Gastroesophageal sphincter (tissue), 3 donors: Measurements from ENCODE around the gene DTNBP1.

Source experiments
- EP300 ChIP-seq: sonication (generic); formaldehyde crosslinking; IDR thresholded peaks from one replicate; pipeline ENCODE4 v1.6.1; 2017; ENCODE audit warnings: antibody characterized with exemption, mild to moderate bottlenecking
- POLR2A ChIP-seq, 2 donors: fragments of 450-650 bp; IDR thresholded peaks; one replicate each; pipeline ENCODE4 v1.6.1; 2017; ENCODE audit warnings: antibody characterized with exemption in 2 of 2, mild to moderate bottlenecking in 2 of 2, moderate library complexity in 1 of 2
- POLR2AphosphoS5 ChIP-seq: sonication (generic); formaldehyde crosslinking; IDR thresholded peaks from one replicate; pipeline ENCODE4 v1.6.1; 2017; ENCODE audit warnings: antibody characterized with exemption
- TF ChIP-seq, protein P1 (sequence below), 4 experiments: fragments of 200-600 bp in 2 of 4; fragments of 450-650 bp in 2 of 4; sonication (generic) in 1 of 4; IDR thresholded peaks; one replicate each; pipeline ENCODE4 v1.5.1; 2017 to 2019; ENCODE audit warnings: antibody characterized with exemption in 4 of 4, mild to moderate bottlenecking in 2 of 4, moderate library complexity in 2 of 4

DNA sequence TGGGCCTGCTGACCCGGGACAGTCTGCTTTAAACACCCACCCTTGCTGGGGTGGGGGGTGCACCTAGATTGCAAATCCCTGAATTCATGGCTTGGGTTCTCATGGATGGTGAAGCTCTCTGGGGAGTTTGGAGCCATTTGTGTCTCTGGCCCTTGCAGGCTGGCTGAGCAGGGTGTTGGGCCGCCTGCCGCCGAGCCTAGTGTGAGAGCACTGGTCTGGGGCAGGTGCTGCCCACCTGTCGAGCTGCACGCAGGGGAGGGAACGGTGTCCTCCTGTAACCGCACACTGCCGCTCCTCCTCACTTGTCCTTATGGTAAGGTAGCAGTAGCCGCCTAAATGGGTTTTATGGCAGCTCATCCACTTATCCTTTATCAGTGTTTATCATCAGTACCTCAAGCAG lies 143.9 kb downstream of the DTNBP1 start:
- TF ChIP-seq, protein P1, sequence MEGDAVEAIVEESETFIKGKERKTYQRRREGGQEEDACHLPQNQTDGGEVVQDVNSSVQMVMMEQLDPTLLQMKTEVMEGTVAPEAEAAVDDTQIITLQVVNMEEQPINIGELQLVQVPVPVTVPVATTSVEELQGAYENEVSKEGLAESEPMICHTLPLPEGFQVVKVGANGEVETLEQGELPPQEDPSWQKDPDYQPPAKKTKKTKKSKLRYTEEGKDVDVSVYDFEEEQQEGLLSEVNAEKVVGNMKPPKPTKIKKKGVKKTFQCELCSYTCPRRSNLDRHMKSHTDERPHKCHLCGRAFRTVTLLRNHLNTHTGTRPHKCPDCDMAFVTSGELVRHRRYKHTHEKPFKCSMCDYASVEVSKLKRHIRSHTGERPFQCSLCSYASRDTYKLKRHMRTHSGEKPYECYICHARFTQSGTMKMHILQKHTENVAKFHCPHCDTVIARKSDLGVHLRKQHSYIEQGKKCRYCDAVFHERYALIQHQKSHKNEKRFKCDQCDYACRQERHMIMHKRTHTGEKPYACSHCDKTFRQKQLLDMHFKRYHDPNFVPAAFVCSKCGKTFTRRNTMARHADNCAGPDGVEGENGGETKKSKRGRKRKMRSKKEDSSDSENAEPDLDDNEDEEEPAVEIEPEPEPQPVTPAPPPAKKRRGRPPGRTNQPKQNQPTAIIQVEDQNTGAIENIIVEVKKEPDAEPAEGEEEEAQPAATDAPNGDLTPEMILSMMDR (IDR thresholded peaks at IDR 0.05) = no peak
- no peak for TF ChIP-seq POLR2A (IDR thresholded peaks at IDR 0.05)
- no peak for TF ChIP-seq EP300
- TF ChIP-seq POLR2AphosphoS5 = no peak
